Skeletal muscle tissue (tissue), 4 donors: ENCODE data around the gene PCBP4. TPM values are rescaled to one million over a fixed set of nuclear protein-coding genes. Genes with fewer than 3 reads are reported as not detected.
A peak's percentile ranks its signal among the peaks of the same experiment; 100 is the strongest.

Experiments used
- H3K27ac ChIP-seq: one replicate; pipeline ENCODE4 v1.7.0; 2013; ENCODE audit warnings: mild to moderate bottlenecking, low read depth, low read length, inconsistent platforms
- H3K27me3 ChIP-seq, 3 donors: one replicate each; pipeline ENCODE4 v1.7.0; 2013; ENCODE audit warnings: low read length in 3 of 3; ENCODE audit not compliant: control insufficient read depth in 3 of 3, insufficient read depth in 3 of 3
- H3K36me3 ChIP-seq, 3 donors: one replicate each; pipeline ENCODE4 v1.7.0; 2013; ENCODE audit warnings: low read length in 3 of 3; ENCODE audit not compliant: control insufficient read depth in 3 of 3, insufficient read depth in 3 of 3
- H3K4me1 ChIP-seq, 3 donors: one replicate each; pipeline ENCODE4 v1.7.0; 2013; ENCODE audit warnings: low read length in 3 of 3, mild to moderate bottlenecking in 3 of 3; ENCODE audit not compliant: control insufficient read depth in 3 of 3, insufficient read depth in 3 of 3
- H3K4me3 ChIP-seq, 3 donors: one replicate each; pipeline ENCODE4 v1.7.0; 2013; ENCODE audit warnings: low read length in 3 of 3
- H3K9ac ChIP-seq, 3 donors: one replicate each; pipeline ENCODE4 v1.7.0; 2013; ENCODE audit warnings: low read length in 3 of 3, mild to moderate bottlenecking in 3 of 3, moderate library complexity in 2 of 3, low read depth in 1 of 3
- H3K9me3 ChIP-seq, 3 donors: one replicate each; pipeline ENCODE4 v1.7.0; 2013; ENCODE audit warnings: low read length in 3 of 3; ENCODE audit not compliant: control insufficient read depth in 3 of 3
- total RNA-seq: library from RNA; depleted of rRNA; stranded (reverse); fragments of >200 nt; gene quantifications from one replicate; pipeline ENCODE4 v1.2.3, GENCODE V29; 2014
- donor health status: Osteomylitis.

Gene PCBP4
- total RNA-seq, 1 donor from 2014 or later = 33.4 TPM

DNA sequence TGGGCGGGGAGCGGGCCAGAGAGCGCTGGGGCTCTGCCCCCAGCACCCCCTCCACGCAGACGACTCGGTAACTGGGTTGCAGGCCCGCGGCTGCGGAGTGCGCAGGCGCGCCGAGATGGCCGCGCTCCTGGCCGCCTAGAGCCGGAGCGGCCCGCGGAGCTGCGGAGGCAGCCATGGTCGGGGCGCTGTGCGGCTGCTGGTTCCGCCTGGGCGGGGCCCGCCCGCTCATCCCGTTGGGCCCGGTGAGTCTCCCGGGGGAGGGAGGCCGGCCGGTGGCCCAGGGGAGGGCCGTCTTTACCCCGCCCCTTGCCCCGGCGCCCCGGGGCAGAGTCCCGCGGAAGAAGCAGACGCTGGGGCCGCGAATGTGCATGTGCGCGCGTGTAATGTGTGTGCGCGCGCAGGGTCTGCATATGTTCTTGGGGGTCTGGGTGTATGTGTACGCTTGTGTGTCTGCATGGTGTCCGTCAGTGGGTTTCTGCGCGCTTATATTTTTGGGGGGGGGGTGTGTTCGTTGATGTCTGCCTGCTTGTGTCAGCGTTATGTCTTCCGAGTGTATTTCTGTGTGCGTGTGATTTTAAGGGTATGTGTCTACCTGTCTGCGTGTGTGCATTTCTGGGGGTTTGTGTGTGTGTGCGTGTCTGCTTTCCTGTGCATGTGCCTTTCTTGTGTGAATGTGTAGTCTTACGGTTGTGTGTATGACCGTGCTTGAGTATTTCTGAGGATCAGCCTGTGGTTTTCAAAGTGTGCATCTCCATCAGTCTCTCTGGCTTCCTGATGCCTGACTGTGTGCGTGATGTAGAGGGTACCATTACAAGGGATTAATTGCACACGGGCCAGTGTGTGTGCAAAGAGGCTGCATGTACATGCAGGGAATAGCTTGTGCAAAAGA lies 8.0 kb upstream of the PCBP4 start, which contains the start of gene ABHD14A:
Gene ABHD14A (plus strand): TSS at position 102 of the 889 bp plus-strand sequence. CDS start 72 bp downstream, at position 174.
- peaks cover 29 to 37% (median 32%) of the 10 kb centered on the region in 3 donors for H3K4me1 ChIP-seq
- H3K27me3 ChIP-seq = no peaks in the 10 kb centered on the region
- peaks cover 0 to 2% (median 1%) of the 10 kb centered on the region in 3 donors for H3K36me3 ChIP-seq
- peak within 1 kb of the TSS; percentile 98 for H3K27ac ChIP-seq
- H3K9me3 ChIP-seq = no peaks in the 10 kb centered on the region
- H3K4me3 ChIP-seq = peak within 1 kb of the TSS; percentile 76 to 97 (median 95)
- peak within 1 kb of the TSS; percentile 92 to 100 (median 98) for H3K9ac ChIP-seq

DNA sequence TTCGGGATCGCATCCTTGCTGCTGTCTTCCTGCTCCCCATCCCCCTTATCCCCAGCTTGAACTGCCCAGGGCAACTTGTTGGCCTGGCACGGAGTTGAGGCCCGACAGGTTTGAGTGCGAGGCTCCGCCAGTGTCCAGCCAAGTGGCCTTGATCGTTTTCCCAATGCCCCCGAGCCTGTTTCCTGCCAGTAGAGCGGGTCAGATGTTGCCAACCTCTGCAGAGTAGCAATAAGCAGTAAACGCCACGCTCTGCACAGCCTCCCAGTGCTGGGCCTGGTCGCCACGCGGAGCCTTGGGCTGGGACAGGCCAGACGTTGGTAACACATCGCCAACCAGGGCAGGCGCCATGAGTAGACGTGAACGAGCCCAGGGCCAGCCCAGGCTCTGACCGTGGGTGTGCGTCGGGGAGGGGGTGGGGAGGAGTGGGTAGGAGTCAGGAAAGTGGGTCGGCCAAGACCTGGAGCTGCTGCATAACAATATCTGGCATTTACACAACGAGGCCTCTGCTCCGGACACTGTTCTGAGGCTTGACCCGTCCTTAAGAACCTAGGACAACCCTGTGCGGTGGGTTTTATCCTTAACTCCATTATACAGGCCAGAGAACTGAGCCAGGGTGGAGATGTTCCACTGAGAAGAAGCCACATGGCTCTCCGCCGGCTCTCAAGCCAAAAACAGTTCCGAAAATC lies 7.2 kb upstream of the PCBP4 start:
- peaks cover 0 to 3% (median 0%) of the 10 kb centered on the region in 3 donors for H3K36me3 ChIP-seq
- no peaks in the 10 kb centered on the region for H3K9me3 ChIP-seq
- no peaks in the 10 kb centered on the region for H3K27me3 ChIP-seq
- H3K27ac ChIP-seq = peak overlapping the region; percentile 98
- H3K4me3 ChIP-seq = peak overlapping the region; percentile 76 to 97 (median 95)
- peaks cover 36 to 45% (median 39%) of the 10 kb centered on the region in 3 donors for H3K4me1 ChIP-seq
- peak overlapping the region; percentile 92 to 100 (median 98) for H3K9ac ChIP-seq

DNA sequence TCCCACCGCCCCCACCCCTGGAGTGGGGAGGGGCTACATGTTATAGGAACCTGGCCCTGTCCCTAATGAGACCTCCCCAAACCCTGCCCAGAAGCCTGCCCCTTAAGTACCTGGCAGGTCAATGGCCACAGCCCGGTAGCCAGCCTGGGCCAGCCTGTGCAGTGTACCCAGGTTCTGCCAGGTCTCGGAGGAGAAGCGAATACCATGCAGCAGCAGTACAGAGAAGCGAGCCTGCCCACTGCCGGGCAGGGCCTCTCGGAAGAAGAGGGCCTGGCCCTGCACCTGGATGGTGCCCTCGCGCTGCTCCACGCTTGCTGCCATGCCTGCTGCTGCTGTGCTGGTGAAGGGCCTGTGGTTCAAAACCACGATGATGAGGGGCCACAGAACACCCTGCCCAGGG lies 4.1 kb upstream of the PCBP4 start:
- H3K27ac ChIP-seq = no peak overlapping the region
- H3K4me1 ChIP-seq = peaks cover 55 to 67% (median 56%) of the 10 kb centered on the region in 3 donors
- H3K9ac ChIP-seq = peak overlapping the region in 1 of 3 donors; percentile 57
- H3K9me3 ChIP-seq = no peaks in the 10 kb centered on the region
- peaks cover 0 to 3% (median 2%) of the 10 kb centered on the region in 3 donors for H3K36me3 ChIP-seq
- H3K4me3 ChIP-seq = no peak overlapping the region
- no peaks in the 10 kb centered on the region for H3K27me3 ChIP-seq

DNA sequence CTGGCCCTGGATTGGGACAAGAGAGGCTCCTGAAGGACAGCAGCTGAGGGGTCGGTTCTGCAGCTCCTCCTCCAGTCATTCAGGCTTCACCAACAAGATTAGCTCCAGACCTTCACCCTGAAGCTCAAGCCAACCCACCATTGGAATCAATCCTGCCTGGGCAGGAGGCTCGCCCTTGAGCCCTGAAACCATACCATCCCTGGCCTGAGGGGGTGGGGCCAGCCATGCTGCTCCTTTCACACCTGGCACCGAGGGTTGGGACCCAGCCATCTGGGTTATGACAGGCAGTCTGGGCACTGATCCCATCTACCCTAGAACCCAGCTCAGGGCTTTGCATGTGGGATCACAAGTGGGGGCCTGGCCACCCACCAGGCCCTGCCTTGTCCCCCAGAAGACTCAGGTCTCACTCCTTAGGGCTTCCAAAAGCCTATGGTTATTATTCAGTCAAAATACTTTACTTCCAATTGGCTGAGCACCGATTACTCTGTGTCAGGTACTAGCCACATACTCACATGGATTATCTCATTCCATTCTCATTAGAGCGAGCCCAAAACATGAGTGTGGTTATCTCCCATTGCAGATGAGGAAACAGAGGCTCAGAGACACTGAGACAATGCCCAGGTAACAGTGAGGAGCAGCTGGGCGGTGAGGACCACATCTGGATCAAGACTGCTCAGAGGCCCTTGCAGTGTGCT lies 3.5 kb upstream of the PCBP4 start:
- H3K27ac ChIP-seq = peak overlapping the region; percentile 19
- peak overlapping the region in 1 of 3 donors; percentile 50 for H3K9ac ChIP-seq
- H3K4me1 ChIP-seq = peaks cover 59 to 70% (median 60%) of the 10 kb centered on the region in 3 donors
- H3K27me3 ChIP-seq = no peaks in the 10 kb centered on the region
- peaks cover 0 to 3% (median 2%) of the 10 kb centered on the region in 3 donors for H3K36me3 ChIP-seq
- no peak overlapping the region for H3K4me3 ChIP-seq
- no peaks in the 10 kb centered on the region for H3K9me3 ChIP-seq

DNA sequence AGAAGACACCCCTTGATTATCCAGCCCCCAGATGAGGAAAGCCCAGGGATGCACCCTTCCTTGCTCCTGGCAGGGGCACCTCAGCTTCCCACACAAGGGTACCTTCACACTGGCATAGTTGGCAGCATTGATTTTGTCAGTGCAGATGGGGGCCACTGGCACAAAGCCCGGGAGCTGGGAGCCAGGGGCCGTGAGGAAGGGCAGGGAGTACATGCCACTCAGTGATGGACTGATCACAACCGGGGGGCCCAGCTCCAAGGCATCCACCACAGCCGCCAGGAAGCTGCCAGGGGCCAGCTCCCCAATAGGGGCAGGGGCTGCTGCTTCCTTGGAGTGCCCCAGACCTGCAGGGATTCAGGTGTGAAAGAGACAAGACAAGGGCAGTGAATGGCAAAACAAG lies 2.6 kb upstream of the PCBP4 start:
- Histone ChIP-seq H3K4me1 (peaks cover 61 to 73% (median 63%) of the 10 kb centered on the region in 3 donors), H3K9ac (peak overlapping the region in 2 of 3 donors; percentile 30 to 50), H3K27ac (peak overlapping the region; percentile 19), H3K9me3 (no peaks in the 10 kb centered on the region), H3K4me3 (no peak overlapping the region), H3K36me3 (peaks cover 0 to 3% (median 2%) of the 10 kb centered on the region in 3 donors), H3K27me3 (no peaks in the 10 kb centered on the region)

DNA sequence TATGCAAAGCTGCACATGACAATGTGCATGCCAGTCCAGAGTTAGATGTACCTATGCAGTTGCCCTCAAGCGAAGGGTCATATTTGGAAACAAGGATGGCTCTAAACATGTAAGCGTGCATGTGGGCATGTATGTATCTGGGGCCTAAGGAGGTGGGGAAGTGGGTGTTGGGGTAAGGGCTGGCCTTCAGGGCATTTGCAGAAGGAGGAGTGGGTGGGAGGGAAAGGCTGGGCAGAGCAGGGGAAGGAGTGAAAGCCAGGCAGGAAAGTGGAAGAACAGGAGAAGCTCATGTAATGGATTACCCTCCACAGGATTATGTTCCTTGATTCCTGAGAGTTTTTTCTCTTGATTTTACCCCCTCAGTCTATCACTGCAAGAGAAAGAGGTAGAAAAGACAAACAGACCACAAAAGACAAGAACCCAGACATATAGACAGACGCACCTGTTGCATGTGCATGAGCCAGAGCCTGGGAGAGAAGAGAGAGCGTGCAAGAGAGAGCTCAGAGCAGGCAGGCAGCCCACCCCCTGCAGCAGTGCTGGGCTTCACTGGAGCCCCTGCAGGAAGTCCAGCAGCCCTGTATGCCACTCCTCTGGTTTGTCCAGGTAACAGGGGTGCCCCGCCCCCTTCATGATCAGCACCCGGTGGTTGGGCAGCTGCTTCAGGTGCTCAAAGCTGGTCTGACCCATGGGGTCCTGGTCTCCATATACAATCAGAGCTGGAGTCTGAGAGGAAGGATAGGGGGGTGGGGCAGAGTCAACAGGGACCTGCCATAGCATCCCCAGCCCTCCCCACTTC lies 1.8 kb upstream of the PCBP4 start:
- peaks cover 0 to 3% (median 2%) of the 10 kb centered on the region in 3 donors for H3K36me3 ChIP-seq
- H3K27ac ChIP-seq = no peak overlapping the region
- peak overlapping the region in 1 of 3 donors; percentile 45 for H3K9ac ChIP-seq
- peaks cover 61 to 73% (median 62%) of the 10 kb centered on the region in 3 donors for H3K4me1 ChIP-seq
- H3K27me3 ChIP-seq = no peaks in the 10 kb centered on the region
- no peak overlapping the region for H3K4me3 ChIP-seq
- H3K9me3 ChIP-seq = no peaks in the 10 kb centered on the region

DNA sequence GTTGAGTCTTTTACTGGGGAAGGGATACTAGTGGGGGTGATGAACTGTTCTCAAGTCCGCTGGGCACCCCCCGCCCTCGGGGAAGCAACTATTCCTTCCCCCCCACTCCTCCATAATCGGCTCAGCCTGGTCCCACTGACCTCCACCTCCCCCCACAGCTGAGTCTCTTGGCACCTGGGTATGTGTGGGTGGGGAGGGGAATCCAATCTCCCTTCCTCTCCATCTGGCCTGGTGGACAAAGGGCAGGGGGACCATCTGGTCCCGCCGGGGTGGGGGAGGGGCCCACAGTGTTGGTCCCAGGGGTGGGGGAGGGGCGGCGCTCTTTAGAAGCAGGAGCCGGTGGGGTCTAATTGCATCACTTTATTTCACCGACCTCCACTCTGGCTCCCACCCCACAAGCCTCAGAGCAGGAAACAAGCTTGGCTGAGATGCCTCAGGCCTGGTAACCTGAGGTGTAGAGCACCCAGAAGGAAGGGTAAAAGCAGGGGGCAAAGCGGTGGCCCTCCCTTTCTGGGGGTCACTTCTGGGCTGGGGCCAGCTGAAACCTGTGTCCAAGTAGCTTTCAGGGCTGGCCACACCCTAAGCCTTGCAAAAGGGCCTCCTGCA lies 1.0 kb upstream of the PCBP4 start:
- H3K27me3 ChIP-seq = no peaks in the 10 kb centered on the region
- peak overlapping the region; percentile 73 for H3K27ac ChIP-seq
- H3K9ac ChIP-seq = peak overlapping the region; percentile 72 to 91 (median 78)
- peaks cover 56 to 76% (median 66%) of the 10 kb centered on the region in 3 donors for H3K4me1 ChIP-seq
- no peaks in the 10 kb centered on the region for H3K9me3 ChIP-seq
- H3K36me3 ChIP-seq = peaks cover 0 to 3% (median 2%) of the 10 kb centered on the region in 3 donors
- peak overlapping the region; percentile 68 to 73 (median 72) for H3K4me3 ChIP-seq

DNA sequence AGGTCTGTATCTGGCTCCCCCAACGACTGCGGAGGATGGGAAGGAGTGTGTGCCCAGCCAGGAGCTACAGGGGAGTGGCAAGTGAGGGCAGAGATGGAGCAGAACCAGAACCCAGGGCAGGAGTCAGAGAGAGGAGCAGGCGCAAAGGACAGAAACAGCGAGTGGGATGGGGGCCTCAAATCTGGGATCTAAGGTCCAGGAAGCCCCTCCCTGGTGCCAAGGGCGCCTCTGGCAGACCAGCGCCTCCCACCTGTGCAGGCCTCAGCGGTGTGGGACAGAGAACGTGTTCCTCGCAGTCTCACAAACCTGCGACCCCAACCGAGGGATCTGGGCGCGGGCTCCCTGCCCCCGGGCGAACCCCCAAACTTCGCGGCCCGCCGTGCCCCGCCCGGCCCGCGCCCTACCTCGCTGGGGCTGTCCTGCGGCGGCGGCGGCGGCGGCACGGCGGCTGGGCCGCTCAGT lies 301 bp downstream of the PCBP4 start:
- Histone ChIP-seq H3K36me3 (peaks cover 0 to 3% (median 2%) of the 10 kb centered on the region in 3 donors), H3K4me3 (peak overlapping the region; percentile 74 to 97 (median 91)), H3K27me3 (no peaks in the 10 kb centered on the region), H3K9me3 (no peaks in the 10 kb centered on the region), H3K9ac (peak overlapping the region; percentile 81 to 98 (median 94)), H3K4me1 (peaks cover 70 to 89% (median 79%) of the 10 kb centered on the region in 3 donors), H3K27ac (peak overlapping the region; percentile 80)
